ENCODE measurements around the gene NLK.
"Not testable (repeated sequence)": the region's sequence is repeated elsewhere in the genome, so short reads cannot be mapped to it uniquely, and the experiment has no call there.

NLK gene

DNA sequence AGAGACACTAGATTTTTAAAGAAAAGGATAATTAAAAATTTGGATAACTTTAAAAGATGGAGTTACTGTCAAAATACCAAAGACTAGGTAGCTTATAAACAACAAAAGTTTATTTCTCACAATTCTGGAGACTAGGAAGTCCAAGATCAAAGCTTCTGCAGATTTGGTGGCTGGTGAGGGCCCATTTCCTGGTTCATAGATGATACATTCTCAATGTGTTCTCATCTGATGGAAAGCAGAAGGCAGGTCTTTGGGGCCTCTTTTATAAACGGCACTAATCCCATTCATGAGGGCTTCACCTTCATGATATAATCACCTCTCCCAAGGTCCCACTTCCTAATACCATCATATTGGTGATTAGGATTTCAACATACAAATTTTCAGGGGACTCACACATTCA lies 33.7 kb downstream of the NLK start:
- DNase-seq, result no peak

DNA sequence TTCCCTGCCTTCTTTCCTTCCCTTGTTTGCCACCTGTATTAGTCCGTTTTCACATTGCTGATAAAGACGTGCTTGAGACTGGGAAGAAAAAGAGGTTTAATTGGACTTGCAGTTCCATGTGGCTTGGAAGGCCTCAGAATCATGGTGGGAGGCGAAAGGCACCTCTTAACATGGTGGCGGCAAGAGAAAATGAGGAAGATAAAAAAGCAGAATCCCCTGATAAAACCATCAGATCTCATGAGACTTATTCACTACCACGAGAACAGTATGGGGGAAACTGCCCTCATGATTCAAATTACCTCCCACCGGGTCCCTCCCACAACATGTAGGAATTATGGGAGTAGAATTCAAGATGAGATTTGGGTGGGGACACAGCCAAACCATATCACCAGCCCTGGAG lies 34.7 kb downstream of the NLK start:
- DNase-seq, result not testable (repeated sequence)

DNA sequence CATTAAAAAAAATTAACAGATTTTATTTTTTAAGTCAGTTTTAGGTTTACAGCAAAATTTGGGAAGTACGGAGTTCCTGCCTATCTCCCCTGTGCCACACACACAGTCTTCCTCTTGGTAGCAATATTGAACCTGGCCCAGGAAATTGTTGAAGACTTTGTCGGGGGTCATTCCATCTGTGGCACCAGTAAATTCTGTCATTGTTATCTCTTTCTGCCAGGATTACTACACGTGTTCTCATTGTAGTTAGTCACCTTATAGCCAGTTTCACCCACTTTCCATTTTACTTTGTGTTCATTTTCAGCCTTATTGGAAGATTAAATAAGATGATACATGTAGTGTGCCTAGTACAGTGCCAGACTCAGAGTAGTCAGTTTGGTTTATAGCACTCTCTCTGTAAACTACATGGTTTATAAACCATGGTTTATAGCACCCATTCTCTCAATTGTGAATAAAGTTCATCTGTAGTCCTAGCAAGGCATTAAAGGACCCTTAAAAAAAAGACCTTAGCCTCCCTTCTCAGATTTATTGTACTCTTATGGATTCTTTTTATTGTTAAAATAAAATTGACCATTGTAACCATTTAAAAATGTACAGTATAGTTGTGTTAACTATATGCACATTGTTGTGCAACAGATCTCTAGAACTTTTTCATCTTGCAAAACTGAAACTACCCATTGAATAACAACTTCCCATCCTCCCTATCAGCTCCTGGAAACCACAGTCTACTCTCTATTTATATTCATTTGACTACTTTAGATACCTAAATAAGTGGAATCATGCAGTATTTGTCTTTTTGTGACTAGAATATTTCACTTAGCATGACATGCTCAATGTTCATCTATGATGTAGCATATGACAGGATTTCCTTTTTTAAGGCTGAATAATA lies 36.1 kb downstream of the NLK start:
- DNase-seq, result no peak

DNA sequence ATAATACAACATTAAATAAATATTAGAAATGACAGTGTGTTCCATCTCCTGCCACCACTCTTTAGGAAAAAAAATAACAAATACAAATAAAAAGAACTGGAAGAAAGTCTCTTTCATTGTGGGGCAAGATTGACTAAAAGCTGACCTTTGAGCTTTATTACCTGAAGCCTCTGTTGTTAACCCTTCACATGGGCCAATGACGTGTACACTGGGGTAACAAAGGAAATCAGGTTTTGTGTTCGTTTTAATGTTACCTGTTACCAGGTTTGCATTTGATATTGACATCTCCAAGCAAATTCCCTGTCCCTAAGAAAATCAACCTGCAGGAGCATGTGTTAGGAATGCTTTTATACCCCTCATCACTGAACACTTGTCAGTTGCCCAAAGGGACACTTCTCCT lies 39.0 kb downstream of the NLK start:
- DNase-seq, result no peak

DNA sequence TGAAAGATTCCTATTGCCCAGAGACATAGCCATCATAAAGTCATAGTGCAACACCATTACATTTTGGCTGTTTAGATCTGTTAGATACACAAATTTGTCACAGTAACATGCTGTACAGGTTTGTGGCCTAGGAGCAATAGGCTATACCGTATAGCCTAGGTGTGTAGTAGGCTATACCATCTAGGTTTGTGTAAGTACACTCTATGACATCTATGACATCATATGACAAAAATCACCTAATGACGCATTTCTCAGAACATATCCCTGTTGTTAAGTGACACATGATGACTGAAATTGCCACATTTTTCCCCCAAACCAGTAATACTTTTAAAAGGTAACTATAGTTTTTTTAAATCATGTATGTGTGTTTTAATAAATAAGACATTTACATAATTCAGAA lies 43.3 kb downstream of the NLK start:
- DNase-seq, result no peak

DNA sequence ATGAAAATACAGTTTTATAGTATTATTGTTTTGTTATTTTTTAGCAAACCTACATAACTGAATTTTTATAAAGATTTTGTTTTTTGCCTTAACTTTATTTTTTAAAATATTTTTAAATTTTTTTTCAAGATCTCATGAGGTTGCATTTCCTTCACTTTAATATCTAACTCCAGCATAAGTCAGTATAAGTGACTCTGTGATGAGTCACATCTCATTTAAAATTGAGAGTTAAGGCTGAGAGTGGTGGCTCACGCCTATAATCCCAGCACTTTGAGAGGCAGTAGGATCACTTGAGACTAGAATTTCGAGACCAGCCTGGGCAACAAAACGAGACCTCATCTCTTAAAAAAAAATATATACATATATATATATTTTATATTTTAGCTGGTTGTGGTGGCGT lies 44.0 kb downstream of the NLK start:
- DNase-seq, result no peak

DNA sequence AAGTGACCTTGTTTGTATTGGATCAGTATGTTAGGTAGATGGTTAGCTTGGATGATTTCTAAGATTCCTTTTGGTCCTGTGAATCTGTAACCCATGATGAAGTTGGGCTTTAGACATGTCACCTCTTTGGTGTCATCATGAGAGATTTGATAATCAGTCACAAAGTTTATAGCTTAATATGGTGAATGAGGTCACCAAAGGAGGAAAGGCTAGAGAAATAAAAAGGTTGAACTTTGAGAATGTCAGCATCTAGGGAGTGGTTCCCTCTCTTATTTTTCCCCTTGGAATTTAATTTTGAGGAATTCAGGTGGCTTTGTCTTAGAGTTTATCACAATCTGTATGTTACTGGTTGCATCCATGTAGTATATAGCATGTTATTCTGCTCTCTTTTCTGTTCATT lies 45.3 kb downstream of the NLK start:
- DNase-seq, result no peak

DNA sequence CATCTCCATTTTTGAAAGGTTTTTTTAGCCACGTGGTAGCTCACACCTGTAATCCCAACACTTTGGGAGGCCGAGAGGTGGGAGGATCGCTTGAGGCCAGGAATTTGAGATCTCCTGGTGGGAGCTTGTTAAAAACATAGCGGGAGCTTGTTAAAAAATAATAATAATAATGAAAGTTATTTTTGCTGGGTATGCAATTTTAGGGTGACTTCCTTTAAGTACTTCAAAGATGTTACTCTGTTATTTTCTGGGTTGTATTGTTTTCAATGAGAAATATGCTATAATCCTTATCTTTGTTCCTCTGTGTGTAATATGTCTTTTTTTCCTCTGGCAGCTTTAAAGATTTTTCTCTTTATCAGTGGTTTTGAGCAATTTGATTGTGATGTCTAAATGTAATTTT lies 48.1 kb downstream of the NLK start:
- no peak for DNase-seq

DNA sequence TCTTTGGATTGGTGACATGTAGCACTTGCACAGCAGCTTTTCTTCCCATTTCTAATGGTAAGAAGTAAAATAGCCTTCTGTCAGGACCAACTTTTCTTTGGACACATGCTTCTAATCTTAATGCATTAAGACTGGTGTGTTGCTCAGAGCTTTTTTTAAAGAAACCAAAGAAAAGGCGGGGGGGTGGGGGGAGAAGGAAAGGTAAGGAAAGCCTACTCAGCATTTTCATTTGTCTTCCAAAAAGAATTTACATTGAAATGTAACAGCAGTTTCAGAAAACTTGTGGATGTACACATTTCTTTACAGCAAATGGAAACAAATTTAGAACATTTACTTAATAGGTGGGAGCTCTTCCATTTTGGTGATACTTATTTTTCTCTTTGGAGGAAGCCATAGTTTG lies 49.6 kb downstream of the NLK start:
- no peak for DNase-seq

DNA sequence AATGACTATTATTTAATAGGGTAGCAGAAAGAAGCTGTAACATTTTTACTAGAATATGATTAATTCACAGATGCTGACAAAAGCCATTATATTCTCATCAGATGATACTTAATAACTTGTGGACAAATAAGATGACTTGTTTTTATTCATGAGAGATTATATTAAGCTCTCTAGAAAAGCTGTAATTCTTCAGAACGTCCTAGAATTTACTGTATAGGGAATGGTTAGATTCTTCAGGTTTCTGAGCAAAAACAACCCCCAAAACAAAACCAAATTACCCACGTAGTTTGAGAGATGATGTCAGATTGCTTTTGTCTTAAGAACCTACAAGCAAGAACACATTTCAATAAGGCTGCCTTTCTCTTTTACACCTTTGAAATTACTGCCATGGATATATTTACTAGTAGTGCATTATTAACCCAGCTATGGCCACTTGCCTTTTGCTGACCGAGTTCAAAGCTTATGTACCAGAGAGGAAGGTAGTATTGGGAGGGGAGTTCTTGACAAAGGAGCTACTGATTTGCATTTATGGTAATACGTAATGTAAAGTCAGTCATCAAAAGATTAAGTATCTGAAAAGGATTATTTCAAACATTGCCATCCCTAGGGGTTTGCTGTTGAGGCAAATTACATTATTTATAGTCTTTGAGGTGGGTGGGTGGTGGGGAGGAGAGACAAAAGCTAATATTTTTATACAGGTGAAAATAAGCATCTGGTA lies 51.7 kb downstream of the NLK start:
- no peak for DNase-seq

DNA sequence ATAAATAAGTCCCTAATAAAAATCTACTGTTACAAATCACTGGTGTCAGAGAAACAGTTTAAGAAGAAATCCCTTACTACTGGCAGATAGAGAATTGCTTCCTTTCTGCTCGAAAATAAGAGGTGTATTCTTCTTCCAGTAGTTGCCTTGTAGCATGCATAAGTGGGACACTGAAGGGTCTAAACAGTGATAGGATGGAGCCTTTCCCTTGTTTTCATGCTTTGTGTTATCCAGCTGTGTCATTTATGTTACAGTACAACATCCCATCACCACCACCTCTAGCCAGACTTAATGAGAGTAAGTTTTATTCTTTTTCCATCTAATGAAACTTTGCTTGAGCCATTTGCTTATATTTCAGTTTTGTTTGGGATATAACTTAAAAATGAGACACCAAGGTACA lies 54.3 kb downstream of the NLK start:
- DNase-seq, result no peak

DNA sequence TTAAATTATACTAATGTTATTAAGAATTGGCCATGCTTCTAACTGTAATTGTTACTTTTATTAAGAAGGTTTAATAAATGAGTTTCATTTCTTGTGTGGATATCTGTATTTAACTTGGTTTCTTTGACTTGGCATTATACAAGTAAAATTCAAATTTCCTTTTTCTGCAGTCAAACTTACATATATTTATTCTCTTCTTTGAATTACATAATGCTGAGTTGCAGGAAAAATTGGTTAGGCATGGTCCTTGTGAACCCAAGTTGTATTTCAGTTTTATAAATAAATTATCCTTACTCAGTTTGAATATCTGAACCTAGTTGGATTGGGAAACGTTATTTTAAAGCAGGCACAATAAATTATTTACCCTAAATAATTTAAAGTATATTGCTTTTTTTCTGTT lies 54.8 kb downstream of the NLK start:
- no peak for DNase-seq

DNA sequence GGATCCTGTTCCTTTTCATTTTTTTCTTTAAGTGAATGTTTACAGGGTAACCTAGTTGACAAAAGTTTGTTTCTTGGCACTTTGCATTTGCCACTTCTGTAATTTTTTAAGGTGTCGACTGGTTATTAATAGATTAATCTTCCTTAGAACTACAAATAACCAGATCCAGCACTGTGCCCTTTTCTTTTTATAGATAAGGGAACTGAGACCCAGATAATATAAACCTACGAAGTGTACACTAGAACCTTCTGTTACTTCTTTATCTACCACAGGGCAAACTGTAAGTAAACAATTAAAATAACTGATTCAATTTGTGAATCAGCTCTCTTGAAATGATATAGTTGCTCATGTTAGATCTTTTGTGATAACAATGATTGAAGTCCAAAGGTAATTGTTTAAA lies 55.4 kb downstream of the NLK start:
- DNase-seq, result no peak

DNA sequence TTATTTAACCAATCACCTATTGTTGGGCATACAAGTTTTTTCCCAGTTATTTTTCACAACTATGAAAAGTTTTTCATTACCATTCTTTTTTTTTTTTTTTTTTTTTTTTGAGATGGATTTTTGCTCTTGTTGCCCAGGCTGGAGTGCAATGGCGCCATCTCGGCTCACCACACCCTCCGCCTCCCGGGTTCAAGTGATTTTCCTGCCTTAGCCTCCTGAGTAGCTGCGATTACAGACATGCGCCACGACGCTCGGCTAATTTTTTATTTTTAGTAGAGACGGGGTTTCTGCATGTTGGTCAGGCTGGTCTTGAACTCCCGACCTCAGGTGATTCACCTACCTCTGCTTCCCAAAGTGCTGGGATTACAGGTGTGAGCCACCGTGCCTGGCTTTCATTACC lies 56.1 kb downstream of the NLK start:
- DNase-seq, result not testable (repeated sequence)

DNA sequence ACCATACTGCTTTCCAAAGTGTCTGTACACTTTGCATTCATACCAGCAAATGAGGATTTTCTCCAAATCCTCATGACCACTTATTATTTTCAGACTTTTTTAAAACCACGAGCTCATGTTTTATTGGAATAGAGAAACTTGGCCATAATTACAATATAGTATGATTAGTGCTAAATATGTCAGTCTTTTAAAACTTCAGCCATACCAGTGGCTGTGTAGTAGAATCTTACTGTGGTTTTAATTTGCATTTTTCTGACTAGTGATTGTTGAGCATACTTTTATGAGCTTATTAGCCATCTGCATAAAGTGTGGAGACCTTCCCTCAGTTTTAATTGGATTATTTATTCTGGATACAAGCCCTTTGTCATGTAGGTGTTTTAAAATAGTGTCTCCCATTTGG lies 57.8 kb downstream of the NLK start:
- no peak for DNase-seq

DNA sequence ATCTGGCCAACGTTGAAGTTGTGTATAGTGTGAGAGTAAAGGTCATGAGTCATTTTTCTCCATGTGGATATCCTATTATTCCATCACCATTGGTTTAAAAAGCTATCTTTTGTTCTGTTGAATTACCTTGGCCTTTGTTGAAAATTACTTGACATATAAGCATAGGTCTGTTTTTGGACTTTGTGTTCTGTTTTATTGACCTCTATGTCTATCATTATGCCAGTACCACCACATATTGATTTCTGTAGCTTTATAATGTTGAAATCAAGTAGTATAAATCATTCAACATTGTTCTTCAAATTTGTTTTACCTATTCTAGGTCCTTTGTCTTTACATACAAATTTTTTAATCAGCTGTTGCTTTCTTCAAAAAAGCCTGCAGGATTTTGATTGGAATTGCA lies 58.5 kb downstream of the NLK start:
- DNase-seq, result no peak

DNA sequence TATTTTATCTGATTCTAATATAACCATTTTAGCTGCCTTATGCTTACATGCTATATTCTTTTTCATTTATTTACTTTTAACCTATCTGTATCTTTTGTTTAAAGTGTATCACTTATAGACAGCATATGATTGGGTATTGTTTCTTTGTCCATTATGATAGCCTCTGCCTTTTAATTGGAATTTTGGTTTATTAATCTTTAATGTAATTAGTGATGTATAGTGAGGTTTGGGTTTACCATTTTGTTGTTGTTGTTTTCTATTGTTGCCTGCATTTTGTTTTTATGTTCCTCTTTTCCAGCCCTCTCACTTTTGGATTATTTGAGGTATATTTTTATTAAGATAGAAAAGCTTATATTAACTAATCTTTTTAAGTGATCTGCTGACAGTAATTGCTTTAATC lies 59.4 kb downstream of the NLK start:
- DNase-seq, result no peak

DNA sequence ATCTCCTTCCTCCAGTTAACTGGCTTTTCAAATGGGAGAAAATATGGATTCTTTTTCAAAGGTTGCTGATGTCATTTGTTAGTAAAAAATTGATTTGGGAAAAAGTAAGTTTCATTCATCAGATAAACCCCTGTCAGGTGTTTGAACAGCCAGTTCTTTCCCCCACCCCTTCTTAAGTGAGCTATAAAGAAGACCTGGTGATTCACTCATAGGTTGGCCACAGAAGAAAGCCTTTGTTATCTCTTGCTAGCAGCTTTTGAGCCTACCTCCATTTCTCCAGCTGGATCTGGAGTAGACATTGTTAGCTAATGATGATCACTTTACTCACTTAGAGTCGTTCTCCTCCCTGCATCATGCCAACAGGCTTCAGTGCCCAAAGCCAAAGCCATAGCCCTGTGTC lies 63.0 kb downstream of the NLK start:
- DNase-seq, result no peak

DNA sequence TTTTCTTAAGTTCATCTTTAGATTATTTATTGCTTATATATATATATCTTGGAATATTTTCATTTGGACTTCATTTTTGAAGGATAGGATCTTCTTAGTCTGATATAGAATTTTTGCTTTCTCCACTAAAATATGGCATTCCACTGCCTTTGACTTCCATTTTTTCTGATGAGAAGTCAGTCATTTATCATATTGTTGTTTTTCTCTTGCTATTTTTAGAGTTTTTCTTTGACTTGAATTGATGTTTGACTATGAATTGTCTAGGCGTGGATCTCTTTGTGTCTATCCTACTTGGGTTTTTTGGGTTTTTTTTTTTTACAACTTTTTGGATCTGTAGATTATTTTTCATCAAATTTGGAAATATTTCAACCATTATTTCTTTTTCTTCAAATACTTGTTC lies 67.7 kb downstream of the NLK start:
- no peak for DNase-seq

DNA sequence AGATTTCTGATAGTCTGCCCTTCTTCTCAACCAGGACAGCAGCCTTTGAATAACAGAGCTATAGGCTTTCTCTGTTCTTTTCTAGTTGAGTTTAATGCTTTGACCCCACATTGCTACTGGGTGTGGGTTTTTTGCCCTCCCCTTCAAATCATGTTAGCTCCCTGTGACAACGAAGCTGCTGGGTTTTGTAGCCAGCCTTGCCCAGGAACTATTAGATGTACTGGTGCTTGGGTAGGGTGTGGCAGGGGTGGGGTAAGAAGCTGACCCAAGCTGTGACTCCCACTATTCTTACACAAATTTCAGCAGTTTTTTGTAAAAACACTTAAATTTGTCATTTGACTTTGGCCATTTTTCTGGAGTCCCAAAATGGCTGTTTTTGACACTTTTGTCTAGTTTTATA lies 69.7 kb downstream of the NLK start:
- DNase-seq, result no peak

DNA sequence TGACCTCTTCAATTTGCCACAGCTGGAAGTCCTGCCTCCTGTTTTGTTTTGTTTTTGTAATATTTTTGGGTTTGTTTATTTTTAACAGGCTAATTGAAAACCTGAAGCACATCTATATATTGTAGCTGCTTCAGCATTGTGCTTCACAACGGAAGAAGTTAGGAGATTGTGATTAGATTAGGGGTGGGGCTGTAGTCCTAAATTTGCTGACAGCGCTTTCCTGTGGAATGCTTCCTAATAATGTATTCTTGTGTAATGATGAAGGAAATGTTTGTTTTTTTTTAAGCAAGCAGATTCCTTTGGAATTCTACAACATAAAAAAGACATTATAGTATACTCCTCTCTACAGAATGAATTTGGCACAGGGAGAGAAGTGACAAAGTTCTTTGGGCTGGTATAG lies 70.1 kb downstream of the NLK start:
- no peak for DNase-seq

DNA sequence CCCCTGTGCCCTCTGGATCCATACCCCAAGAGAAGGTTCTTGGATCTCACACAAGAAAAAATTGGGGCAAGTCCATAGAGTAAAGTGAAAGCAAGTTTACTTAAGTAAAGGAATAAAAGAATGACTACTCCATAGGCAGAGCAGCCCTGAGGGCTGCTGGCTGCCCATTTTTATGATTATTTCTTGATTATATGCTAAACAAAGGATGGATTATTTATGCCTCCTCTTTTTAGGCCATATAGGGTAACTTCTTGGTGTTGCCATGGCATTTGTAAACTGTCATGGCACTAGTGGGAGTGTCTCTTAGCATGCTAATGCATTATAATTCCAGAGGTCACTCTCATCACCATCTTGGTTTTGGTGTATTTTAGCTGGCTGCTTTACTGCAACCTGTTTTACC lies 70.8 kb downstream of the NLK start:
- DNase-seq, result no peak

DNA sequence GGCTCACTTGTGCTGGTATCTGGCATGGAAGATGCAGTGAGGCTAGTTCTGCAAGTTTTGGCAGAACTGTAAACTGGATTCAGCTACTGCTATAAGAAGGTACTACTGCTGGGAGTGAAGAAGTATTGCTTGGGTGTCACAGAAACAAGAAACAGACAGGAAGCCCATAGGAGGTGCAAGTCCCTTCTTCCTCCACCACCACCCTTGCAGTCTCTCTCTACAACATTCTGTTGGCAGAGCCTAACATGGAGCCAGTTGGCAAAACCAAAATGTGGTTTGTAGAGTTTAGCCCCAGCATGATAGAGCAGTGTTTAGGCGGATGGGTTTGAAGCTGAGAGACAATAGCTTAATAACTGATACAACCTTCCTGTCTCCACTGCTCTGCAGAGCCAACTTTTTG lies 72.6 kb downstream of the NLK start:
- no peak for DNase-seq

DNA sequence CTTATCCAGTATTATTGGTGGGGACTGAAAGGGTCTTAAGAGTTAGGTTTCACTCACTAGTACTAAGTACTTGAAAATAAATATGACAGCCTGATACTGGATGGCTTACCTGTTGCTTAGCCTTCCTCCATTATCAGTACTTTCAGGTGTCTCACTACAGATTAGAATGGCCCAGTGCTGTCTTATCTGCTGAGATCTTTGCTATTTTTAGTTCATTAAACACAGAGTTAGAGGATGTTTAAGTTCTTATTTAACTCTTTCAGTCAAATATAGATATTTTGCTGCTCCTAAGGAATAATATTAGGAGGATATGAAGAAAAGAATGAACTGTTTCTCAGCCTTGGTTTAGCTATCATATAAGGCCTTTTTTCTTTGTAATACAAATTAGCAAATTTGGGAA lies 74.8 kb downstream of the NLK start:
- no peak for DNase-seq

DNA sequence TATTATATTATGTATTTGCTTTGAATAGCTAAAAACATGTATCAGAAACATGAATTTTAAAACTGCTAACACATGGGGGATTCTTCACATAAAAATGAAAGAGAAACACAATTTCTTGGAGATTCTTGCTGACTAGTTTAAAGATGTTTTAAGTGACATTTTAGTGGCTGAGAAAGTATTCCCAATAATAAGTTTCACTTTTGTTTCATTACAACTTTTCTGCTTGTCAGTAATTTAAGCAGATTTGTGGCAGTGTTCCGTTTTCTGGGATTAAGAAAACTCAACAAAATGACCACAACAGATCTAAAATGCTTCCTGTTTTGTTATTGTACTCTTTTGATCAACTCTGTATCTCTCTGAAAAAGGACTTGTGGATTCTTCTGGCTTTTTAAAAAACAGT lies 75.9 kb downstream of the NLK start:
- no peak for DNase-seq
